Ovary (tissue), 9 donors: ENCODE measurements around the gene MED12. TPM values are rescaled to one million over a fixed set of nuclear protein-coding genes. Genes with fewer than 3 reads are reported as not detected.

Experiments
- DNase-seq, 5 donors: peaks; one replicate each; pipeline ENCODE4 v3.0.0-alpha.2; 2019 to 2020
- H3K27ac ChIP-seq, 2 donors: fragments of 200-600 bp; one replicate each; pipeline versions ENCODE4 v1.5.1 to v1.8.0; 2019 to 2022
- H3K27me3 ChIP-seq: fragments of 200-600 bp; one replicate; pipeline ENCODE4 v1.8.0; 2022
- H3K36me3 ChIP-seq: fragments of 200-600 bp; sonication (generic); one replicate; pipeline ENCODE4 v1.5.1; 2019
- H3K4me1 ChIP-seq: one replicate; pipeline ENCODE4 v1.8.1; 2013; ENCODE audit warnings: mild to moderate bottlenecking, moderate library complexity; ENCODE audit not compliant: insufficient read depth
- H3K4me3 ChIP-seq: fragments of 200-600 bp; sonication (generic); one replicate; pipeline ENCODE4 v1.5.1; 2017
- H3K9me3 ChIP-seq, 2 donors: fragments of 200-600 bp in 1 of 2; sonication (generic) in 1 of 2; one replicate each; pipeline versions ENCODE4 v1.5.1 to v1.8.1; 2013 to 2019; ENCODE audit warnings: mild to moderate bottlenecking in 1 of 2, moderate library complexity in 1 of 2
- CTCF ChIP-seq, 3 donors: fragments of 450-650 bp in 2 of 3; fragments of 200-600 bp in 1 of 3; IDR thresholded peaks; one replicate each; pipeline versions ENCODE4 v1.5.1 to v1.8.0; 2016 to 2022; ENCODE audit warnings: antibody characterized with exemption in 3 of 3, mild to moderate bottlenecking in 1 of 3
- EP300 ChIP-seq: sonication (generic); formaldehyde crosslinking; IDR thresholded peaks from one replicate; pipeline ENCODE4 v1.6.1; 2017; ENCODE audit warnings: antibody characterized with exemption
- POLR2A ChIP-seq: fragments of 450-650 bp; IDR thresholded peaks from one replicate; pipeline ENCODE4 v1.6.1; 2017; ENCODE audit warnings: antibody characterized with exemption, mild to moderate bottlenecking, moderate library complexity
- whole genome bisulfite sequencing, 3 donors: extraction: QIAGEN DNeasy Blood & Tissue Kit in 1 of 3; methylation state at CpG; one replicate each; pipeline versions ENCODE4 v1.1.5 to v1.1.7; 2013 to 2017; 5-methylcytosine and 5-hydroxymethylcytosine counted together
- intact Hi-C, 4 donors: fragments of 100-400 bp; cut with DNase I; formaldehyde crosslinking; loops; one replicate each; pipeline versions ENCODE4 v1.11.0 to v1.15.1; 2022 to 2023
- polyA plus RNA-seq, 2 donors: library from polyadenylated mRNA; stranded (reverse); fragments of 200-250 nt in 1 of 2; fragments of 350-450 nt in 1 of 2; fragmentation: Illumina TruSeq in 1 of 2; extraction: RNeasy Lipid Tissue Mini Kit (QIAGEN cat#74804) in 1 of 2; gene quantifications; one replicate each; pipeline ENCODE4 v1.2.3, GENCODE V29; 2013 to 2014
- total RNA-seq, 7 donors: library from RNA; depleted of rRNA in 2 of 7; stranded (reverse); fragments of >200 nt in 2 of 7; fragmentation: NEBNext Ultra II Directional in 3 of 7; extraction: Animal tissue kit (Norgen Biotek cat#: 25700) in 3 of 7; gene quantifications; one replicate each; pipeline versions ENCODE4 v1.1.0 to v1.2.4, GENCODE V29; 2016 to 2023
- donor health status: DM: no; HTN: no; CAD: no; lungs with moderate emphysema.
- donor health status: DM: no; HTN: no; CAD: no.
- donor health status: Bipolar disorder and iron deficiency.
- donor health status: DM: yes; HTN: yes; CAD: no.
- donor health status: DM: no; HTN: no; CAD: no.
- donor health status: DM: yes; HTN: yes; CAD: no.

The MED12 gene
- total and polyA plus RNA-seq, 9 donors, result 27.8 to 68.4 (median 52.2) TPM

GRCh38 chrX:71171110-71171801 is 52.9 kb downstream of the MED12 start:
- no peak for TF ChIP-seq EP300
- no peak for TF ChIP-seq POLR2A
- TF ChIP-seq CTCF (IDR thresholded peaks at IDR 0.05), result no peak
- WGBS, 3 donors, result 34 to 40% (median 35%) methylated on average over 12 of the region's 12 CpGs
- no peaks in the 10 kb centered on the region for H3K27me3 ChIP-seq
- no peaks in the 10 kb centered on the region for H3K4me1 ChIP-seq
- no peak overlapping the region for H3K4me3 ChIP-seq
- intact Hi-C loops, result no loop called here
- no peaks in the 10 kb centered on the region for H3K9me3 ChIP-seq
- no peak overlapping the region for H3K27ac ChIP-seq
- no peak for DNase-seq
- H3K36me3 ChIP-seq, result no peaks in the 10 kb centered on the region

- TF ChIP-seq EP300 (no peak), POLR2A (no peak), CTCF (IDR thresholded peaks at IDR 0.05) (no peak)
- Histone ChIP-seq H3K27ac (no peak overlapping the region), H3K36me3 (no peaks in the 10 kb centered on the region), H3K4me3 (no peak overlapping the region), H3K9me3 (no peaks in the 10 kb centered on the region), H3K4me1 (peaks cover 2% of the 10 kb centered on the region), H3K27me3 (no peaks in the 10 kb centered on the region)
- intact Hi-C loops, result no loop called here
- 46 to 51% (median 48%) methylated on average over 2 of the region's 2 CpGs for WGBS, 3 donors
- no peak for DNase-seq
Measured at GRCh38 chrX:71173440-71173839, 55.0 kb downstream of the MED12 start.

- H3K27ac ChIP-seq, result no peak overlapping the region
- TF ChIP-seq EP300 (no peak), CTCF (IDR thresholded peaks at IDR 0.05) (no peak), POLR2A (no peak)
- no peak for DNase-seq
- no peaks in the 10 kb centered on the region for H3K36me3 ChIP-seq
- no peaks in the 10 kb centered on the region for H3K9me3 ChIP-seq
- H3K27me3 ChIP-seq, result no peaks in the 10 kb centered on the region
- peaks cover 2% of the 10 kb centered on the region for H3K4me1 ChIP-seq
- no peak overlapping the region for H3K4me3 ChIP-seq
- intact Hi-C loops, result no loop called here
- WGBS, 3 donors, result 66 to 75% (median 75%) methylated on average over 1 of the region's 1 CpG
Measured at GRCh38 chrX:71174795-71175194, 56.4 kb downstream of the MED12 start.

GRCh38 chrX:71175531-71175930 is 57.1 kb downstream of the MED12 start:
- Histone ChIP-seq H3K4me1 (peaks cover 2% of the 10 kb centered on the region), H3K36me3 (no peaks in the 10 kb centered on the region), H3K27ac (no peak overlapping the region), H3K27me3 (no peaks in the 10 kb centered on the region), H3K9me3 (no peaks in the 10 kb centered on the region), H3K4me3 (no peak overlapping the region)
- TF ChIP-seq EP300, result no peak
- no peak for TF ChIP-seq CTCF (IDR thresholded peaks at IDR 0.05)
- no peak for TF ChIP-seq POLR2A
- intact Hi-C loops, result no loop called here
- 78 to 84% (median 83%) methylated on average over 5 of the region's 5 CpGs for WGBS, 3 donors
- DNase-seq, result no peak
